Measurements from ENCODE around the gene HOXD9.

The HOXD9 gene

DNA sequence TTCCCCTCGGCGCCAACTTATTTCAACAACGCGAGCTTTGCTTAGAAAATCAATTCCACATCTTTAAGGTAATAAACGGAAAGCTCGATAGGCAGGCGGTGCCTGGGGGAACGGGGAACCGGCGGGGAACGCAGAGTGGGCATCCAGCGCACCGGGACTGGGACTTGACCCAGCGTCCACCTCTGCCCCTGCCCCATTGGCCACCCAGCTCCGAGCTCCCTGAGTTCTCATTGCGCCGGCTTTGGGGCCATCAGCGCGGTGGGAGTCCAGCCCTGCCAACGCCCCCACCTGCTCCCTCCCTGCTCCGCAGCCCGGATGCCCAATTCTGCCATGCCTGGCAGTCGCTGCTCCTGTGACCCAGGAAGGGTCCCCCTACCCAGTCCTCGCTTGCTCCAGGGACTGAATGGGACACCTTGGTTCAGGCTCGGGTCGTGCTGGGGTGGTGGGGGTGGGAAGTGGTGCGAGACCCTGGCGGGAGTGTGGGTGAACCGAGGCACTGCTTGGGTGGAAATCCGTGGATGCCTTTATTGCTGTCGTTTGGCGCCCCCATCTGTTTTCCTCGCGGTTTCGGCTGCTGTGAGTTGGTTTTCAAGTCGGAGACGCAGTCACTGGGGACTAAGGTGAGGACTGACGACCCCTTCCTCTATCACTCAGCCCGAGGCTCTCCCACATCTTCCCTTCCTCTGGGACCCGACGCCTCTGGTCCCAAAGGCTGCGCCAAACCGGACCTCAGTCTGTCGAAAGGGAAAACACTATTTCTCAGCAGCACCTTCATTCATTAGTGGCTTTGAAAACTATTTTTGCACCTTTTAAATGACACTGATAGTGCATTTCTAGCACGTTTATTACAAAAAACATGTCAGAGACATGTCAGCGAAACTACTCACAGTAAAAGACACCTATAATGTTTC lies 36.4 kb upstream of the HOXD9 start:
- no peak for DNase-seq (ENCODE audit: low read depth)

DNA sequence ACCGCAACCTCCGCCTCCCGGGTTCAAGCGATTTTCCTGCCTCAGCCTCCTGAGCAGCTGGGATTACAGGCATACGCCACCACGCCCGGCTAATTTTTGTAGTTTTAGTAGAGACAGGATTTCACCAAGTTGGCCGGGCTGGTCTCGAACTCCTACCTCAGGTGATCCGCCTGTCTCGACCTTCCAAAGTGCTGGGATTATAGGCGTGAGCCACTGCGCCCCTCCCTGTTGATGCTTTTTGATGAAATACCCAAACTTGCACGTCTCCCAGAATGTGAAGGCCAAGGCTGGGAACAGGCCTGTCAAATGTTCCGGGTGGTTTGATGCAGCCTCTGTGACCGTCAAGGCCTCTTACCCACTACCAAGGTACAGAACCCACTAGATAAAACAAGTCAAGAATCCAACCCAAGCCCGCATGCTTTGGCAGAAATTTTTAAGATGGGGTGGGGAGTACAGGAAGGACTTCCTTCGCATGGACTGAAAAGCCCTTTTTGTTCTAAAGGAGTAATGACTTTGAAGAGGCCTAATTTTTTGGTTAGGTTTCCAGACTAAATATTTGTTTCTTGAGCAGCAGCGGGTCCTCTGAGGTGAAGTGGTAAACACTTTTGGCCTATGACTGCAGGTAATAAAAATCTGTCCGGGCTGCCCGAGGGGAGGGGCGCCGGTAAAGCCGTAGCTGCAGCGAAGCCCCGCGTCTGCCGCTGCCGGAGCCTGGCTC lies 35.0 kb upstream of the HOXD9 start:
- DNase-seq (ENCODE audit: low read depth), result no peak

DNA sequence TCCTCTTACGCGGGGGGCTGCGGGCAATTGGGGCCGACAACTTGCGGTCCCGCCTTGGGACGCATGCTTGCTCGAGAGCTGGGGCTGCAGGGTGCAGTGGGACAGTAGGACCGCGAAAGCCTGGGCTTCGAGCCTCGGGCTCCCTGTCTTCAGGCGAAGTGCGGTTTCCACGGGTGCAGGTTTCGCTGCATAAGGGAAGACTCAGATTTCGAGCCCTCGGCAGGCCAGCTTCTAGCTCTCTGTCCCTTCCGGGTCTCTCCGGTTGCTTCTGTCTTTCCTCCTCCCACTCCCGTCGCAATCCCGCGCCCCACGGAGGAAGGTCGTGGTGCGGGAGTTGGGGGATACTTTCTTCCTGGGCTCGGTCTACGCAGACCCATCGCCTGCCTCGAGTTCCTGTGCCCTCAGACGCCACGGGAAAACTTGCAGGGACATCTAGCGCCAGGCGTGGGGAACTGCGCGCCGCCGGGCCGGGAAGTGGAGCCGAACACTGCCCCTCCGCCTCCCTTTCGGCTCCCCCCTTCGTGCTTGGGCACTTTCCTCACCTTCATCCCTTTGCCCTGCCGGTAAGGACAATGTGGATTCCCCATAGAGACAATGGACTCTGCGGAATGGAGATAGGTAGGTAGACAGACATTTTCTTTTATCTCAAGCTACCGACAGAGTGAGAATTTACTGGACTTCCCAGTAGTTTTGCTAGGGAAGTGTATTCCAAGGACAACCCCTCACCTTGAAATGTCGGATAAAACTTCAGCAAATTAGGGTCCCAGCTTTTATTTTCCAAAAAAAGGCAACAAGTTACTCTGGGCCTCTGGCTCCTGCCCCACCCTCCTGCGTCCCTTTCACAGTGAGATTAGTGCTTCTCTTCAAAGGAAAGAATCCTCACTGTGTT lies 34.2 kb upstream of the HOXD9 start:
- DNase-seq (ENCODE audit: low read depth), result no peak

DNA sequence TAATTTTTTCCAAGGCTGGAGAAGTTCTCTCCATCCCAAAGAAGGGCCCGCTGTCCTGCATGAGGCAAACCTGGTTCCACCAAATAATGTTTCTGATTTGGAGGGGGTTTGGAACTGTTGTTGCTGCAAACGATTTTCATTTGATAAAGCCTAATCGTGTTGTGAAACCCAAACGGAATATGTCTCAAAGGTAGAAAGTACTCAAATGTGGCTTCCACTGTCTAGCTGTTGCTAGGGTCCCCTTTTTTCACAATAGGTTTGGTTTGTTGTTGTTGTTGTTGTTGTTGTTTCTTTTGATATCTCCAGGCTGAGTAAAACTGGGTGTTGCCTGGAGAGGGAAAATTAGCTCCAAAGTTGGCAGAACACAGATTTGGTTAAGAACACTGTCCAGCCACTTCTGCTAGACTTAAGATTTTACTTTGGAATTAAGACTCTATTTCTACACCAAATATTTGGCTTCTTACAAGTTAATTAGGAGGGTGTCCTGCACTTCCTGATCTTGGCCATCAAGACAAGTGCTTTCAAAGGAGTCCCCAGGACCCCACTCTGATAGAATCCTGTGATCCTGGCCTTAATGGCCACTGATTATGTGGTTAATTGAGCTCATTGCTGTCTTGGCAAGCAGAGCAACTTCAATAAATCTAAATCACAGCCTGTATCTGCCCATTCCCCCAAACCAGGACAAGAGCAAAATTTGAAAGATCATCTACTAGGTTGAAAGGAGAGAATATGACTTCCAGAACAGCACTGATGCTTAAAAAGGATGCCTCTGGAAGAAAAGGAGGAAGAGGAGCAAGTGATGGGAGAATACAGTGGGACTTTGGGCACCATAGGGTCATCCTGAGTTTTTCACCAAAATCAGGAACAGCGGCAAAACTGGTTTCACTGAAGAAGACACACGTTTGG lies 33.3 kb upstream of the HOXD9 start:
- DNase-seq (ENCODE audit: low read depth), result no peak

DNA sequence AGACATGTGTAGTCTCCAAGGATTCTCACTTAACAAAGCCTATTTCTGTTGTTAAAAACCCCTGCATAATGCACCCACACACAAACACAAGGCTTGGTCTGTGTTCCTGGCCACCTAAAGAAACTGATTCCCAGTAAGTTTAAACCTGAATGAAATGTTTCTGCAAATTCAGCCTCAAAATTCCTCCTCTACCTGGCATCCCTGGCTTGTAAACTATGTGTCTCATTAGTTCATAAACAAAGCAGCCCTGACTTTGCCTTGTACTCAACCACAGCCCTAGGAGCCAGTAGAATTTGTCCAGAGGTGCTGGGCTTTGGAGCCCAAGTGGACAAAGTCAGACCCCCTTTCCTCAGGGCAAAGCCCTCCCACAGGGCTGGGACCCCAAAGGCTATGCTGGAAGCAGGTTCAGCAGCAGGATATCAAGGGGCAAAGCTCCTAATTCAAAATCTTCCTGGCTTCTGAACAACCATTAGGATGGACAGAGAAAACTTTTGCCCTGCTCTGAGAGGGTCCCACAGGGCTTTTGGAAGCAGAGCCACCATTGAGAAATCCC lies 32.6 kb upstream of the HOXD9 start:
- no peak for DNase-seq (ENCODE audit: low read depth)

DNA sequence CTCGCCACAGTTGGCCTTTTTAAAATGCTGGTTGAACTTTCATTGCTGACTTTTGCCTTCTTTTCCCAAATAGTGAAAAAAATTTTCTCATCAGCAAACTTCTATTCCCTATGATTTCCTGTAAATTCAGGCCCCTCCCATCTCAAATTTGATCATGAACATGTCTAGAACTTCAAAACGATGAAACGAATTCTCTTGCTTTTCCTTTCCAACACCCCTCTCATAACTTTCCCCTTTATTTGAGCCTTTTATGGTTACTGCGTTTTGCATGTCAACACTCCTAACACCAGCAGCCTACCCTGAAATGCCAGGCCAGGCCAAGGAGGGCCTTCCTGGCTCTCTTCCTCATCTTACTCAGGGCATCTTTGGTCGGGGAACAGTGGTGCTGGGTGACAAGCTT lies 31.7 kb upstream of the HOXD9 start:
- DNase-seq (ENCODE audit: low read depth), result no peak

DNA sequence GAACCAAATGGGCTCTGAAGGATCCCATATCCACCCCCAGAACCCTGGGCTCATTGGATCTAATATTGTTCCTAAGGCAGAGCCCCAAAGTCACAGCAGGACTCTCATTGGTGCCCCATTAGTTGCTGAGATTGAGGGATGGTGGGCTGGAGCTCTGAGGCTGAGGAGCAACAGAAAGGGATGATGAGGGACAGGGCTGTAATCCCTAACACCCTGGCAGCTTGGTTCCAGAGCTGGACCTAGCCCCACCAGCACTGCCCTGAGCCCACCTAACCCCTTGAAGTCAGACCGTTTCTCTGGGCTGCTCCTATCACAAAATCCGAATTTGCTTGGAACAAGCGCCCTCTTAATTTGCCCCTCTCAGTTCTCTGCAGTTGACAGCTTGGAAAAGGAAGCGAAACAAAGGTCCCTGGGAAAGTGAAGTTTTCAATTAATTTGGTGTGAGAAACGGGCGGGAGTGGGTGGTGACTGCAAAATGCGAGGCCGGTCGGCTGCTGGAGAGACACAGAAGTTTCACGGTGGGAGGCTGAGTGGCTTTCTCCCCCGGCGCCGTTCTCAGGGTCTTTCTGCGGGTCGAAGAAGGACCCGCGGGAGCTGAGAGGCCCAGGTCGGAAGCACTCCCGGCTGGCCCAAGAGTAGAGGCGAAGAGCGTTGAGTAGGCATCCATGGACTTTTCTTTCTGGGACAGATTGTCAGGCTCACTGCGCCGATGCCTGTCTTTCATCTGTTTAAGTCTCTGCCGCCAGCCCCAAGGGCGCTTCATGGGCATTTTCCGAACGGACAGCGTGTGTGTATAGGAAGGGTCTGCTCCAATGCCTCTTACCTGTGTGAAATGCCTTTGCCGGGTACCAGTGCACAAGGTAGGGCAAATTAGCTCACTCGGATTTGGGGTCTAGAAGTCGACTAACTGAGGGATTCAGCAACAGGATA lies 30.9 kb upstream of the HOXD9 start:
- DNase-seq (ENCODE audit: low read depth), result no peak

DNA sequence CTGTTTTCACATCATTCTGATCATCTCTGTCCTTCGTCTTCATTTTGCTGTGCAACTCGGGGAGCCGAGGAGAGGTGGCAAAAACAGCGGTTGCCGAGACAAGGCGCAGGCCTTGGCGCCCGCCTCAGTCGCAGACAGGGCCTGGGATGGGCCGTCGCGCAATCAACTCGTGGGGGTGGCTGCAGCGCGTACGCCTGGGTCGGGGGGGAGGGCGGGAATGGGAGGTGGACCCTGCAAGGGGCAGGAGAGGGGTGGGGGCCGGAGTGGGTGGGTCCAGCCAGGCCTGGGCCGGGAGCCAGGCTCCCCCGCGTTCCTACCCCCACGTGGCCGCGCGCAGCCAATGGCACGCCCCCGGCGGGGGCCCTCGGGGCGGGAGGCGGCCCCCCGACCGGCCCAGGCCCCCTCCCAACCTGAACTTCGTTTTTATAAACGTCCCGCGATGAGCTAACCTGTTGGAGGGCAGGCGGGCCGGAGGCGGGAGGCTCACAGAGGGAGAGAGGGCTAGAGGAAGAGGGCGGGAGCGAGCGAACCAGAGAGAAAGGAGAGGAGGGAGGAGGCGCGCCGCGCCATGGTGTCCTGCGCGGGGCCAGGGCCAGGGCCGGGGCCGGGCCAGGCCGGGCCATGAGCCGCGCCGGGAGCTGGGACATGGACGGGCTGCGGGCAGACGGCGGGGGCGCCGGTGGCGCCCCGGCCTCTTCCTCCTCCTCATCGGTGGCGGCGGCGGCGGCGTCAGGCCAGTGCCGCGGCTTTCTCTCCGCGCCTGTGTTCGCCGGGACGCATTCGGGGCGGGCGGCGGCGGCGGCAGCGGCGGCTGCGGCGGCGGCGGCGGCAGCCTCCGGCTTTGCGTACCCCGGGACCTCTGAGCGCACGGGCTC lies 30.0 kb upstream of the HOXD9 start, which contains the start of gene HOXD13:
TSS of gene HOXD13 (plus strand) at position 452 of the 875 bp plus-strand sequence. CDS start at position 622, 170 bp downstream.
- DNase-seq (ENCODE audit: low read depth), result no peak

DNA sequence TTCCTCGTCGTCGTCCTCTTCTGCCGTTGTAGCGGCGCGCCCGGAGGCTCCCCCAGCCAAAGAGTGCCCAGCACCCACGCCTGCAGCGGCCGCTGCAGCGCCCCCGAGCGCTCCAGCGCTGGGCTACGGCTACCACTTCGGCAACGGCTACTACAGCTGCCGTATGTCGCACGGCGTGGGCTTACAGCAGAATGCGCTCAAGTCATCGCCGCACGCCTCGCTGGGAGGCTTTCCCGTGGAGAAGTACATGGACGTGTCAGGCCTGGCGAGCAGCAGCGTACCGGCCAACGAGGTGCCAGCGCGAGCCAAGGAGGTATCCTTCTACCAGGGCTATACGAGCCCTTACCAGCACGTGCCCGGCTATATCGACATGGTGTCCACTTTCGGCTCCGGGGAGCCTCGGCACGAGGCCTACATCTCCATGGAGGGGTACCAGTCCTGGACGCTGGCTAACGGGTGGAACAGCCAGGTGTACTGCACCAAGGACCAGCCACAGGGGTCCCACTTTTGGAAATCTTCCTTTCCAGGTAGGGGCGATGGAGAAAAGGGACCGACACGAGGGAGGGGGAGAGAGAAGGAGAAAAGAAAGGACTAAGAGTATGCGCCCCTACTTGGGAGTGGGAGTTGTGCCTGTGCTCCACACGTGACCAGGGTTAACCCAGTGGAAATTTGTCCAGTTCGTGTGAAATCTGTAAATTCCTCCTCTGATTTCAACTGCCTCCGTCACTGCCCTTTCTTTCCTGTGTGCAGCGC lies 29.2 kb upstream of the HOXD9 start:
- no peak for DNase-seq (ENCODE audit: low read depth)

DNA sequence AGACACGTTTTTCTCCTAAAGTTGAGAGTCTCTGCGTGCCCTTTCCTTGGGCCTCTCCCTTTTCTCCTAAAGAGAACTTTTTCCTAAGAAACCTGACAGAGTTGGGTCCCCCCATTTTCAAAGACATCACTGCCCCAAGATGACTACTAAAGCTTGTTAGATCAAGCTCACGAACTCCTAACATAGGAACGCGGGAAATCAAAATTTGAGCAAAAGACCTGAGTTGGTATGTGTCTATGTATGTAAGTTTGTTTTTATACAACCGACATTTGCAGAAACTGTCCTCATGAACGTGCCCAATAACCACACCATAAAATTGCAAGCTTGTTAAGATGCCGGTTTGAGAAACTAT lies 28.6 kb upstream of the HOXD9 start:
- no peak for DNase-seq (ENCODE audit: low read depth)

DNA sequence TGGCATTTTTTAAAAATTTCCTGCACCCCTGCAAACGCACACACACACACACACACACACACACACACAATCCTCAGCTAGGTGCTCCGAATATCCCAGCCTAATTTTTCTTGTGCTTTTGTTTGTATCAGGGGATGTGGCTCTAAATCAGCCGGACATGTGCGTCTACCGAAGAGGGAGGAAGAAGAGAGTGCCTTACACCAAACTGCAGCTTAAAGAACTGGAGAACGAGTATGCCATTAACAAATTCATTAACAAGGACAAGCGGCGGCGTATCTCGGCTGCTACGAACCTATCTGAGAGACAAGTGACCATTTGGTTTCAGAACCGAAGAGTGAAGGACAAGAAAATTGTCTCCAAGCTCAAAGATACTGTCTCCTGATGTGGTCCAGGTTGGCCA lies 28.2 kb upstream of the HOXD9 start:
- no peak for DNase-seq (ENCODE audit: low read depth)

DNA sequence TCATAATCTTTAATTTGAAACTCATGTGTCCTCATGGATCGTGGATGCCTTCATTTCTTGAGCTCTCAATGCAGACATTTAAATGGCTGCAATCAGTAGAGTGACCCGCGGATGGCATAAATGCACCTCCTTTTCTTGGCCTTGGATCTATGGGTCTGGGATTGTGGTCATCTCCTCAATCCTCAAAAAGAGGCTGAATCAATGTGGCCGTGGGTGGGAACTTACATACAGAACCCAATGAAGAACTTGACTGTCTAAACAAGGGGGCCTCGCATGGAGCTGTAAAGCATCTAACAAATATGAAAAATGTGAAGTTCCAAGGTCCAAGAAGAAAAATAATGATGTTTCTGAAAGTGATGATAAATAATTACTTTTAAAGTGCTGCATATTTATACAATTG lies 27.1 kb upstream of the HOXD9 start:
- no peak for DNase-seq (ENCODE audit: low read depth)

DNA sequence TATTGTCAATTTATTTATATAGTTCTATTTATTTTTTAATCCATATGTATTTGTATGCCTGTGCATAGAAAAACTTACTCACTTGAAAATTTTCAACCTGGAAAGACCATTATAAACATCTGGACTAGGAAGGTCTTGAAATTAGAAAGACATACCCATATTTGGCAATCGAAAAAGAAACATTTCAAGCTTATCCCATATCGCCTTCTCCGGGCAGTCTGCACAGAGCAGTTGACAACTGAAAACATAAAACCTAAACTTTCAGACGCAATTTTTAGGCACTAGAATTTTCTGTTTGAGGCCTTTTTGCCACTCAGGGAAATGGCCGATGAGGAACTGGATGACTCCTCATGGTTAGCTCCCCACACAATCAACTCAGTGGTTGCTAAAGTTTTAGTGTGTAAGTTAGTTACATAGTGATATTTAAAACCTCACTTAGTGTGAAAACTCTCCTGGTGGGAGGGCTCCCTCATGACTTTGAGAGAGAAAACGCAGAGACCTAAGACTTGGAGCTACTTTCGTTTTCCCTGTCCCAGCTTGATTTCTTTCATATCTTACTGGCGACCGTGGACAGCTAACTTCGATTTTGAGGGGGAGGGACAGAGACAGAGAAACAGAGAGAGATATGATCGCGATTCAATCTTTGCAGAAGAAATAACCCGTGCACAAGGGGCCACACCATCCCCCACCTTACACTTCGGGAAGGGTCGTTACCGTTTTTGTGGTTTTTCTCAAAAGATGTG lies 26.1 kb upstream of the HOXD9 start:
- DNase-seq (ENCODE audit: low read depth), result no peak

DNA sequence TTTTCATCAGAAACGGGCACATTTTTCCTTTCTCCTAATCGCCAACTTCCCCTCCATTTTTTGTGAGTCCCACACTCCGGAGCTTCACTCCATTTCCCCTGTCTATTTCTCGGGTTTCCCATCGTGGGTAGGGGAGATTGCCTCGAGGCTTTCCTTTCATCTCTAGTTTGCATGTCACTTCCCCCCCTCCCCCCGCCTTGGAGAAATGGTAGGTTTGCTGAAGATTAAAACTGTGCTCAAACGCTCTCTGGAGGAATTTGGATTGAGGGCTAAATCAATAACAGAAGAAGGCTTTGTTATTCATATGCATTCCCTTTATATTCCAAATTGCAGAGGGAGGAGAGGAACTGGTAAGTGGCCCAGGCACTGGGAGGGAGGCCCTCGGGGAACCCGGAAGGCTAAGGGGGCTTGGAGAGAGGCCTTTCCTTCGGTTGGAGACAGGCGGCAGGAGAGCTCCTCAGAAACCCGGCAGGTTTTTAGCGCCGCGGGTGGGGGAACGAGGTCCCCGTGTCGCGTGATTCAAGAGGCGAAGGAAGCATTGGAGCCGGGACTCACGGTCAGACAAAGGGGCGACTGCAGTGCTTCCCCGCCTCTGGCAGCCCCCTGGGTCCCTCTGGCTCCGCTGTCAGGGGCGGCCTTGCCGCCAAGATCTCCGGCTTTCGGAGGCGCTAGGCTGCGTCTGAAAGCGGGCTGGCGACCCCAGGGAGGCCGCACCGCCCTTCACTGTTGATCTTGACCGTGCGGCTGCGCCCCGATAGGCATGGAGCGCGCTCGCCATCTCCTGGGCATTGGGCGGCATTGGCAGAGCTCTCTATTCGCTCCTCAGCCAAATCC lies 25.3 kb upstream of the HOXD9 start:
- DNase-seq (ENCODE audit: low read depth), result peak; percentile 48

DNA sequence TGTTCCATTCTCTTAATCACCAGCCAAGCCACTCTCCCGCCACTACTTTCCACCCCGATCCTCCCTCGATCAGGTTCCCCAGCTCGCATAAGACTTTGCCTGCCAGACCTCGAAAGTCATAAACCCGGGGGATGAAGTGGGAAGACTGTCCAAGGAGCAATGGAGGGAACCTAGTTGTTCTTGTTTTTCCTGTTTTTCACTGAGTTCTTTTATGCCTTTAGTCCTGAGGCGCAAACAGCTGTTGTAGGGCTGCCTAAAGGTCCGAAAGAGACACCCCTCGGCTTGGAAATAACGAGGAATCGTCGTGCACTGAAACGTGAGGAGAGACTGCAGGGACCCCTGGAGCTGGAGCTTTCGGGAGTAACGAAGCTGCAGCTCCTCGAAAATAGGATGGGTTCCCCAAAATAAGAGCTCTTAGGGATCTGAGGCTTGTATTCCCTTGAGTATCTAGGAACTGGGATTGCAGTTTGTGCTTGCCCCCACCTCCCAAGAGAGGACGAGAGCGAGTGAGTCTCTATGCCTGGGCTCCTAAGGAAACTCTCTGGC lies 24.6 kb upstream of the HOXD9 start:
- DNase-seq (ENCODE audit: low read depth), result no peak

Data from activated T-cell treated with anti-CD3 and anti-CD28 coated beads for 48 hours (primary cell).